ENCODE results near the gene PCDH1. TPM values are rescaled to one million over a fixed set of nuclear protein-coding genes. Genes with fewer than 3 reads are reported as not detected.

PCDH1 gene
- total and polyA plus RNA-seq, 11 donors: 10.2 to 106 (median 19.2) TPM

DNA sequence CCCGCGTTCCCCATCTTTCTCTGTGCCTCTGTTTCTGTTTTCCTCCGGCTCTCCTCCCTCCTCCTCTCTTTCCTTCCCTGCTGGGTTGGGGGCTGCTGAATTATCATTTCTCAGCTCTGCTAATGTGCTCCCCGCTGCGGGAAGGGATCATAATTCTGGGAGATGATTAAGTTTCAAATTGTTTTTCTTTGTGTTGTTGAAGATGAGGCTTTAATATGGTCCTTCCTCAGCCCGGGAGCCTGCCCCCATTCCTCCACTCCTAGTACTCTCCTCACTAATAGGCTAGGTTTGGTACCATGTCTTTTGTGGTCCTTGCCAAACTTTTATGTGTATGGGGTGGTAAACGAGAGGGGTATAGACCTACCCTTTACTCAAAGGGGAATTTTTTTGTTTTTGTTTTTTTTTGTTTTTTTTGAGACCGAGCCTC, 5.7 kb upstream of the PCDH1 start:
- 40 to 48% (median 44%) methylated on average over 8 of the region's 8 CpGs for WGBS, 4 donors

GRCh38 chr5:141883184-141883891, 5.1 kb upstream of the PCDH1 start:
- H3K4me1 ChIP-seq: peaks cover 0 to 51% (median 38%) of the 10 kb centered on the region in 12 donors
- WGBS, 4 donors: 3 to 8% (median 4%) methylated on average over 24 to 35 of the region's 35 CpGs
- TF ChIP-seq, protein P1, sequence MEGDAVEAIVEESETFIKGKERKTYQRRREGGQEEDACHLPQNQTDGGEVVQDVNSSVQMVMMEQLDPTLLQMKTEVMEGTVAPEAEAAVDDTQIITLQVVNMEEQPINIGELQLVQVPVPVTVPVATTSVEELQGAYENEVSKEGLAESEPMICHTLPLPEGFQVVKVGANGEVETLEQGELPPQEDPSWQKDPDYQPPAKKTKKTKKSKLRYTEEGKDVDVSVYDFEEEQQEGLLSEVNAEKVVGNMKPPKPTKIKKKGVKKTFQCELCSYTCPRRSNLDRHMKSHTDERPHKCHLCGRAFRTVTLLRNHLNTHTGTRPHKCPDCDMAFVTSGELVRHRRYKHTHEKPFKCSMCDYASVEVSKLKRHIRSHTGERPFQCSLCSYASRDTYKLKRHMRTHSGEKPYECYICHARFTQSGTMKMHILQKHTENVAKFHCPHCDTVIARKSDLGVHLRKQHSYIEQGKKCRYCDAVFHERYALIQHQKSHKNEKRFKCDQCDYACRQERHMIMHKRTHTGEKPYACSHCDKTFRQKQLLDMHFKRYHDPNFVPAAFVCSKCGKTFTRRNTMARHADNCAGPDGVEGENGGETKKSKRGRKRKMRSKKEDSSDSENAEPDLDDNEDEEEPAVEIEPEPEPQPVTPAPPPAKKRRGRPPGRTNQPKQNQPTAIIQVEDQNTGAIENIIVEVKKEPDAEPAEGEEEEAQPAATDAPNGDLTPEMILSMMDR (IDR thresholded peaks at IDR 0.05): no peak
- TF ChIP-seq POLR2A (IDR thresholded peaks at IDR 0.05): no peak
- no peaks in the 10 kb centered on the region for H3K36me3 ChIP-seq
- H3K4me3 ChIP-seq: peak overlapping the region in 1 of 12 donors; percentile 5
- no peaks in the 10 kb centered on the region for H3K9me3 ChIP-seq
- peak in 3 of 5 donors; percentile 47 to 62 (median 58) for DNase-seq
- intact Hi-C loops (cut with DNase I): loop anchor here (2.0 to 5.0 kb wide), 6 partner anchors 39 to 181 kb away; partner anchors contain the start of genes PCDH12 (in 6 of the 10) and DELE1 (in 4 of the 10)
- peak overlapping the region in 1 of 12 donors; percentile 92 for H3K27ac ChIP-seq
- H3K27me3 ChIP-seq: peaks cover 3 to 67% (median 17%) of the 10 kb centered on the region in 9 donors
- no peak for ATAC-seq

More for the DNA sequence above, 5.7 kb upstream of the PCDH1 start:
- Histone ChIP-seq H3K27me3 (peaks cover 3 to 61% (median 17%) of the 10 kb centered on the region in 9 donors), H3K27ac (no peak overlapping the region), H3K4me1 (peaks cover 0 to 48% (median 35%) of the 10 kb centered on the region in 12 donors), H3K36me3 (no peaks in the 10 kb centered on the region), H3K4me3 (no peak overlapping the region), H3K9me3 (no peaks in the 10 kb centered on the region)
- intact Hi-C loops (cut with DNase I): loop anchor here (2.0 to 5.0 kb wide), 6 partner anchors 38 to 182 kb away; partner anchors contain the start of genes PCDH12 (in 6 of the 10) and DELE1 (in 4 of the 10)
- TF ChIP-seq POLR2A (IDR thresholded peaks at IDR 0.05): no peak
- TF ChIP-seq, protein P1 (IDR thresholded peaks at IDR 0.05): no peak
- no peak for ATAC-seq
- no peak for DNase-seq

GRCh38 chr5:141882594-141883183, 4.5 kb upstream of the PCDH1 start:
- intact Hi-C loops (cut with DNase I): loop anchor here (2.0 to 5.0 kb wide), 6 partner anchors 40 to 180 kb away; partner anchors contain the start of genes PCDH12 (in 6 of the 10) and DELE1 (in 4 of the 10)
- WGBS, 4 donors: 19 to 26% (median 25%) methylated on average over 13 of the region's 13 CpGs
- no peak for ATAC-seq
- no peak for DNase-seq
- no peaks in the 10 kb centered on the region for H3K9me3 ChIP-seq
- peaks cover 0 to 54% (median 40%) of the 10 kb centered on the region in 12 donors for H3K4me1 ChIP-seq
- TF ChIP-seq, protein P1 (IDR thresholded peaks at IDR 0.05): no peak
- TF ChIP-seq POLR2A (IDR thresholded peaks at IDR 0.05): no peak
- H3K36me3 ChIP-seq: no peaks in the 10 kb centered on the region
- peak overlapping the region in 9 of 12 donors; percentile 76 to 94 (median 86) for H3K27ac ChIP-seq
- peaks cover 3 to 71% (median 22%) of the 10 kb centered on the region in 9 donors for H3K27me3 ChIP-seq
- no peak overlapping the region for H3K4me3 ChIP-seq

DNA sequence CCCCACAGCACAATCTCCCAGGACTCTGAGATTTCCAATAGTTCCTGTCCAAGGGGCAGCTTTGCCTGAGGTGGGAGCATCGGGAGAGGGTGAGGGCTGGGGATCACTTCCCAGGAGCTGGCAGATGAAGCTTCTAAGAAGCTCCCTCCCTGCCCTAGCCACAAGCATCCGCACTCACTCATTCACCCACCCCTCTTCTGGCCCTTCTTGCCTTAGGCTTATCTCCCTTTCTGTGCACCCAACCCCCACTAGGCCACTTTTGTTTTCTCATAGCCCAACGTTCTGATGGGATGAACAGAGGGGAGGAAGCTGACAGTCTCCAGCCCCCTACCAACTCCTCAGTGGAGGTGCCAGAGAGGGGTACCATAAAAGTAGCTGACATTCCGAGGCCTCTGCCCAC, 3.7 kb upstream of the PCDH1 start:
- DNase-seq (no peak), ATAC-seq (no peak)
- H3K4me1 ChIP-seq: peaks cover 0 to 62% (median 47%) of the 10 kb centered on the region in 12 donors
- peaks cover 3 to 79% (median 28%) of the 10 kb centered on the region in 9 donors for H3K27me3 ChIP-seq
- no peak overlapping the region for H3K4me3 ChIP-seq
- H3K36me3 ChIP-seq: no peaks in the 10 kb centered on the region
- H3K27ac ChIP-seq: peak overlapping the region; percentile 34 to 94 (median 85)
- WGBS, 4 donors: 21 to 30% (median 25%) methylated on average over 4 of the region's 4 CpGs
- intact Hi-C loops (cut with DNase I): loop anchor here (2.0 to 5.0 kb wide), 9 partner anchors 40 to 181 kb away; partner anchors contain the start of genes PCDH12 (in 8 of the 10) and DELE1 (in 4 of the 10)
- no peak for TF ChIP-seq POLR2A (IDR thresholded peaks at IDR 0.05)
- TF ChIP-seq, protein P1 (IDR thresholded peaks at IDR 0.05): no peak
- H3K9me3 ChIP-seq: no peaks in the 10 kb centered on the region

Data from heart left ventricle (tissue), 16 donors.